ENCODE results near the gene RAVER2. TPM values are rescaled to one million over a fixed set of nuclear protein-coding genes. Genes with fewer than 3 reads are reported as not detected.

The RAVER2 gene
- total RNA-seq, 4 donors from 2014 or later: 46.8 to 94.5 (median 71.0) TPM

- H3K4me1 ChIP-seq: no peaks in the 10 kb centered on the region
- H3K27me3 ChIP-seq: no peaks in the 10 kb centered on the region
- H3K4me3 ChIP-seq: no peak overlapping the region
- no peaks in the 10 kb centered on the region for H3K9me3 ChIP-seq
- H3K27ac ChIP-seq: no peak overlapping the region
- no peak for TF ChIP-seq POLR2A (IDR thresholded peaks at IDR 0.05)
- TF ChIP-seq CTCF (IDR thresholded peaks at IDR 0.05): no peak
- TF ChIP-seq POLR2AphosphoS5 (IDR thresholded peaks at IDR 0.05): no peak
- no peak for TF ChIP-seq EP300 (IDR thresholded peaks at IDR 0.05; ENCODE audit: low read depth)
- intact Hi-C loops (cut with DNase I; ENCODE audit: low total_unique reads) (no loop called here), in situ Hi-C loops (cut with MboI; ENCODE audit: low pct_ligation_motif_present in 1 of 4, low pct_unique_long_range_greater_than_20kb in 1 of 4, low sequenced_read_pairs in 3 of 4) (no loop called here)
- no peaks in the 10 kb centered on the region for H3K36me3 ChIP-seq
- DNase-seq: no peak
- 17 to 45% methylated on average over 1 of the region's 1 CpG for WGBS, 2 donors (ENCODE audit: low coverage in 1 of 2)
These were observed 33.6 kb upstream of the RAVER2 start for GRCh38 chr1:64711266-64711665.

GRCh38 chr1:64712049-64712448 lies 32.8 kb upstream of the RAVER2 start:
- no peak overlapping the region for H3K27ac ChIP-seq
- H3K4me1 ChIP-seq: no peaks in the 10 kb centered on the region
- no peak for DNase-seq
- no peaks in the 10 kb centered on the region for H3K36me3 ChIP-seq
- WGBS, 2 donors (ENCODE audit: low coverage in 1 of 2): 80 to 91% methylated on average over 2 of the region's 2 CpGs
- in situ Hi-C loops (cut with MboI; ENCODE audit: low pct_ligation_motif_present in 1 of 4, low pct_unique_long_range_greater_than_20kb in 1 of 4, low sequenced_read_pairs in 3 of 4): no loop called here
- TF ChIP-seq POLR2AphosphoS5 (IDR thresholded peaks at IDR 0.05): no peak
- TF ChIP-seq POLR2A (IDR thresholded peaks at IDR 0.05): no peak
- no peak for TF ChIP-seq CTCF (IDR thresholded peaks at IDR 0.05)
- no peak for TF ChIP-seq EP300 (IDR thresholded peaks at IDR 0.05; ENCODE audit: low read depth)
- no peaks in the 10 kb centered on the region for H3K9me3 ChIP-seq
- no peaks in the 10 kb centered on the region for H3K27me3 ChIP-seq
- no peak overlapping the region for H3K4me3 ChIP-seq
- intact Hi-C loops (cut with DNase I; ENCODE audit: low total_unique reads): no loop called here

GRCh38 chr1:64715186-64715585 lies 29.7 kb upstream of the RAVER2 start:
- 74 to 81% methylated on average over 2 of the region's 2 CpGs for WGBS, 2 donors (ENCODE audit: low coverage in 1 of 2)
- Histone ChIP-seq H3K9me3 (peaks cover 0 to 4% of the 10 kb centered on the region in 2 donors), H3K4me1 (no peaks in the 10 kb centered on the region), H3K4me3 (no peak overlapping the region), H3K27me3 (no peaks in the 10 kb centered on the region), H3K27ac (no peak overlapping the region), H3K36me3 (no peaks in the 10 kb centered on the region)
- TF ChIP-seq POLR2AphosphoS5 (IDR thresholded peaks at IDR 0.05) (no peak), POLR2A (IDR thresholded peaks at IDR 0.05) (no peak), CTCF (IDR thresholded peaks at IDR 0.05) (no peak), EP300 (IDR thresholded peaks at IDR 0.05; ENCODE audit: low read depth) (no peak)
- DNase-seq: no peak
- intact Hi-C loops (cut with DNase I; ENCODE audit: low total_unique reads): no loop called here
- in situ Hi-C loops (cut with MboI; ENCODE audit: low pct_ligation_motif_present in 1 of 4, low pct_unique_long_range_greater_than_20kb in 1 of 4, low sequenced_read_pairs in 3 of 4): no loop called here

GRCh38 chr1:64721135-64721534 lies 23.7 kb upstream of the RAVER2 start:
- no peak for TF ChIP-seq POLR2AphosphoS5 (IDR thresholded peaks at IDR 0.05)
- no peak for TF ChIP-seq CTCF (IDR thresholded peaks at IDR 0.05)
- TF ChIP-seq POLR2A (IDR thresholded peaks at IDR 0.05): no peak
- TF ChIP-seq EP300 (IDR thresholded peaks at IDR 0.05; ENCODE audit: low read depth): no peak
- no peak for DNase-seq
- intact Hi-C loops (cut with DNase I; ENCODE audit: low total_unique reads): no loop called here
- Histone ChIP-seq H3K4me3 (no peak overlapping the region), H3K27me3 (no peaks in the 10 kb centered on the region), H3K9me3 (peaks cover 0 to 4% of the 10 kb centered on the region in 2 donors), H3K4me1 (no peaks in the 10 kb centered on the region), H3K27ac (no peak overlapping the region), H3K36me3 (no peaks in the 10 kb centered on the region)
- WGBS, 2 donors (ENCODE audit: low coverage in 1 of 2): 74 to 89% methylated on average over 1 to 2 of the region's 2 CpGs
- in situ Hi-C loops (cut with MboI; ENCODE audit: low pct_ligation_motif_present in 1 of 4, low pct_unique_long_range_greater_than_20kb in 1 of 4, low sequenced_read_pairs in 3 of 4): no loop called here
